ENCODE results near the gene ID1. TPM values are rescaled to one million over a fixed set of nuclear protein-coding genes. Genes with fewer than 3 reads are reported as not detected.
A peak's percentile ranks its signal among the peaks of the same experiment; 100 is the strongest.

The ID1 gene
- total and polyA plus RNA-seq, 2 of the 13 experiments (the other 11 are each of a cell fraction or from before 2014, with no cell fraction given), result 320 to 419 TPM

DNA sequence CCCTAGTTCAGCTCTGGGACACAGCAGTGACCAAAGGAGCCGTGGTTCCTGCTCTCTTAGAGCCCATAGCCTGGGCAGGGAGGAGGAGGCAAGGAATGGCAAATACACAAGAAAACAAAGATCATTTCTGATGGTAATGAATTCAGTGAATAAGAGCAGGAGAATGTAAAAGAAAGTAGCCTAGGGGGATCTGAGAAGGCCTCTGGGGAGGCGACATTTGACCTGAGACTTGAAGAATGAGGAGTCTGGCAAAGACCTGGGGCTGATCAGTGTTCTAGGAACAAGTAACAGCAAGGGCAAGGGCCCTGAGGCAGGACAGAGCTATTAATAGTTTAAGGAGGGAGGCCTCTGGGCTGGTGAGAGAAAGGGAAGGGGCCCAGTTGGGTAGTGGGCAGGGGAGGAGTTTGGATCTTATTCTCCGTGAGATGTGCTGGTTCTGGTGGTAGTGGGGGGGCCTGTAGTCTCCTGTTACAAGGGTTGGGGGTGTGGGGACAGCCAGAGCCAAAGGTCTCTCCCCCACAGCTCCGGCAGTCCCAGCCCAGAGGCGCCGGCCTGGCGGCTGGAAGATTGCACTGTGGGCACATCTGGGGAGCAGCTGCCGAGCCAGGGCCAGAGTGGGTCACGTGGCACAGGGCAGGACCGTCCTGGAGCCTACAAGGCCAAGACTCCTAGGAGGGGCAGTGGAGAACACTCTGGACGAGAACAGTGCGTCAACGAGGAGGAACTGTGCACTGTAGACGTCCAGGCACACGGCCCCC lies 9.3 kb upstream of the ID1 start (continued):
- TF ChIP-seq RARA (CRISPR knock-in tag; IDR thresholded peaks at IDR 0.05) (peak; percentile 41; the same call in 1 of the 2 replicates), MIXL1 (CRISPR knock-in tag; IDR thresholded peaks at IDR 0.05) (0 out of 2 replicates have a peak, but pooled peaks have one; percentile 47), TSC22D2 (CRISPR knock-in tag; IDR thresholded peaks at IDR 0.05; ENCODE audit: borderline replicate concordance) (no peak), JUND (CRISPR knock-in tag; IDR thresholded peaks at IDR 0.05) (no peak), ZNF792 (CRISPR knock-in tag; IDR thresholded peaks at IDR 0.05) (peak; percentile 86), SALL2 (CRISPR knock-in tag; IDR thresholded peaks at IDR 0.05) (no peak), ZBTB7B (CRISPR knock-in tag; IDR thresholded peaks at IDR 0.05) (peak; percentile 80), MXD4 (CRISPR knock-in tag; IDR thresholded peaks at IDR 0.05) (peak; percentile 56; the same call in 1 of the 2 replicates), GATAD2A (CRISPR knock-in tag; IDR thresholded peaks at IDR 0.05) (peak; percentile 51; the same call in 1 of the 2 replicates), ZNF432 (CRISPR knock-in tag; IDR thresholded peaks at IDR 0.05; ENCODE audit: borderline replicate concordance) (no peak), ZSCAN9 (CRISPR knock-in tag; IDR thresholded peaks at IDR 0.05; ENCODE audit: borderline replicate concordance) (no peak), FOXJ3 (CRISPR knock-in tag; IDR thresholded peaks at IDR 0.05; ENCODE audit: borderline replicate concordance) (peak; percentile 62), ERF (CRISPR knock-in tag; IDR thresholded peaks at IDR 0.05) (peak; percentile 77)
- TF ChIP-seq, protein P1, sequence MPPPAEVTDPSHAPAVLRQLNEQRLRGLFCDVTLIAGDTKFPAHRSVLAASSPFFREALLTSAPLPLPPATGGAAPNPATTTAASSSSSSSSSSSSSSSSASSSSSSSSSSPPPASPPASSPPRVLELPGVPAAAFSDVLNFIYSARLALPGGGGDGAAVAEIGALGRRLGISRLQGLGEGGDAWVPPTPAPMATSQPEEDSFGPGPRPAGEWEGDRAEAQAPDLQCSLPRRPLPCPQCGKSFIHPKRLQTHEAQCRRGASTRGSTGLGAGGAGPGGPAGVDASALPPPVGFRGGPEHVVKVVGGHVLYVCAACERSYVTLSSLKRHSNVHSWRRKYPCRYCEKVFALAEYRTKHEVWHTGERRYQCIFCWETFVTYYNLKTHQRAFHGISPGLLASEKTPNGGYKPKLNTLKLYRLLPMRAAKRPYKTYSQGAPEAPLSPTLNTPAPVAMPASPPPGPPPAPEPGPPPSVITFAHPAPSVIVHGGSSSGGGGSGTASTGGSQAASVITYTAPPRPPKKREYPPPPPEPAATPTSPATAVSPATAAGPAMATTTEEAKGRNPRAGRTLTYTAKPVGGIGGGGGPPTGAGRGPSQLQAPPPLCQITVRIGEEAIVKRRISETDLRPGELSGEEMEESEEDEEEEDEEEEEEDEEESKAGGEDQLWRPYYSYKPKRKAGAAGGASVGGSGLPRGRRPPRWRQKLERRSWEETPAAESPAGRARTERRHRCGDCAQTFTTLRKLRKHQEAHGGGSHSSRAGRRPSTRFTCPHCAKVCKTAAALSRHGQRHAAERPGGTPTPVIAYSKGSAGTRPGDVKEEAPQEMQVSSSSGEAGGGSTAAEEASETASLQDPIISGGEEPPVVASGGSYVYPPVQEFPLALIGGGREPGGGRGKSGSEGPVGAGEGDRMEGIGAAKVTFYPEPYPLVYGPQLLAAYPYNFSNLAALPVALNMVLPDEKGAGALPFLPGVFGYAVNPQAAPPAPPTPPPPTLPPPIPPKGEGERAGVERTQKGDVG (CRISPR knock-in tag; IDR thresholded peaks at IDR 0.05; ENCODE audit: borderline replicate concordance), result 0 out of 2 replicates have a peak, but pooled peaks have one; percentile 30
- TF ChIP-seq, protein P2, sequence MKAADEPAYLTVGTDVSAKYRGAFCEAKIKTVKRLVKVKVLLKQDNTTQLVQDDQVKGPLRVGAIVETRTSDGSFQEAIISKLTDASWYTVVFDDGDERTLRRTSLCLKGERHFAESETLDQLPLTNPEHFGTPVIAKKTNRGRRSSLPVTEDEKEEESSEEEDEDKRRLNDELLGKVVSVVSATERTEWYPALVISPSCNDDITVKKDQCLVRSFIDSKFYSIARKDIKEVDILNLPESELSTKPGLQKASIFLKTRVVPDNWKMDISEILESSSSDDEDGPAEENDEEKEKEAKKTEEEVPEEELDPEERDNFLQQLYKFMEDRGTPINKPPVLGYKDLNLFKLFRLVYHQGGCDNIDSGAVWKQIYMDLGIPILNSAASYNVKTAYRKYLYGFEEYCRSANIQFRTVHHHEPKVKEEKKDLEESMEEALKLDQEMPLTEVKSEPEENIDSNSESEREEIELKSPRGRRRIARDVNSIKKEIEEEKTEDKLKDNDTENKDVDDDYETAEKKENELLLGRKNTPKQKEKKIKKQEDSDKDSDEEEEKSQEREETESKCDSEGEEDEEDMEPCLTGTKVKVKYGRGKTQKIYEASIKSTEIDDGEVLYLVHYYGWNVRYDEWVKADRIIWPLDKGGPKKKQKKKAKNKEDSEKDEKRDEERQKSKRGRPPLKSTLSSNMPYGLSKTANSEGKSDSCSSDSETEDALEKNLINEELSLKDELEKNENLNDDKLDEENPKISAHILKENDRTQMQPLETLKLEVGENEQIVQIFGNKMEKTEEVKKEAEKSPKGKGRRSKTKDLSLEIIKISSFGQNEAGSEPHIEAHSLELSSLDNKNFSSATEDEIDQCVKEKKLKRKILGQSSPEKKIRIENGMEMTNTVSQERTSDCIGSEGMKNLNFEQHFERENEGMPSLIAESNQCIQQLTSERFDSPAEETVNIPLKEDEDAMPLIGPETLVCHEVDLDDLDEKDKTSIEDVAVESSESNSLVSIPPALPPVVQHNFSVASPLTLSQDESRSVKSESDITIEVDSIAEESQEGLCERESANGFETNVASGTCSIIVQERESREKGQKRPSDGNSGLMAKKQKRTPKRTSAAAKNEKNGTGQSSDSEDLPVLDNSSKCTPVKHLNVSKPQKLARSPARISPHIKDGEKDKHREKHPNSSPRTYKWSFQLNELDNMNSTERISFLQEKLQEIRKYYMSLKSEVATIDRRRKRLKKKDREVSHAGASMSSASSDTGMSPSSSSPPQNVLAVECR (CRISPR knock-in tag; IDR thresholded peaks at IDR 0.05; ENCODE audit: borderline replicate concordance), result peak; percentile 69
- TF ChIP-seq, protein P3, sequence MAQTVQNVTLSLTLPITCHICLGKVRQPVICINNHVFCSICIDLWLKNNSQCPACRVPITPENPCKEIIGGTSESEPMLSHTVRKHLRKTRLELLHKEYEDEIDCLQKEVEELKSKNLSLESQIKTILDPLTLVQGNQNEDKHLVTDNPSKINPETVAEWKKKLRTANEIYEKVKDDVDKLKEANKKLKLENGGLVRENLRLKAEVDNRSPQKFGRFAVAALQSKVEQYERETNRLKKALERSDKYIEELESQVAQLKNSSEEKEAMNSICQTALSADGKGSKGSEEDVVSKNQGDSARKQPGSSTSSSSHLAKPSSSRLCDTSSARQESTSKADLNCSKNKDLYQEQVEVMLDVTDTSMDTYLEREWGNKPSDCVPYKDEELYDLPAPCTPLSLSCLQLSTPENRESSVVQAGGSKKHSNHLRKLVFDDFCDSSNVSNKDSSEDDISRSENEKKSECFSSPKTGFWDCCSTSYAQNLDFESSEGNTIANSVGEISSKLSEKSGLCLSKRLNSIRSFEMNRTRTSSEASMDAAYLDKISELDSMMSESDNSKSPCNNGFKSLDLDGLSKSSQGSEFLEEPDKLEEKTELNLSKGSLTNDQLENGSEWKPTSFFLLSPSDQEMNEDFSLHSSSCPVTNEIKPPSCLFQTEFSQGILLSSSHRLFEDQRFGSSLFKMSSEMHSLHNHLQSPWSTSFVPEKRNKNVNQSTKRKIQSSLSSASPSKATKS (CRISPR knock-in tag; IDR thresholded peaks at IDR 0.05), result no peak
- TF ChIP-seq, protein P4, sequence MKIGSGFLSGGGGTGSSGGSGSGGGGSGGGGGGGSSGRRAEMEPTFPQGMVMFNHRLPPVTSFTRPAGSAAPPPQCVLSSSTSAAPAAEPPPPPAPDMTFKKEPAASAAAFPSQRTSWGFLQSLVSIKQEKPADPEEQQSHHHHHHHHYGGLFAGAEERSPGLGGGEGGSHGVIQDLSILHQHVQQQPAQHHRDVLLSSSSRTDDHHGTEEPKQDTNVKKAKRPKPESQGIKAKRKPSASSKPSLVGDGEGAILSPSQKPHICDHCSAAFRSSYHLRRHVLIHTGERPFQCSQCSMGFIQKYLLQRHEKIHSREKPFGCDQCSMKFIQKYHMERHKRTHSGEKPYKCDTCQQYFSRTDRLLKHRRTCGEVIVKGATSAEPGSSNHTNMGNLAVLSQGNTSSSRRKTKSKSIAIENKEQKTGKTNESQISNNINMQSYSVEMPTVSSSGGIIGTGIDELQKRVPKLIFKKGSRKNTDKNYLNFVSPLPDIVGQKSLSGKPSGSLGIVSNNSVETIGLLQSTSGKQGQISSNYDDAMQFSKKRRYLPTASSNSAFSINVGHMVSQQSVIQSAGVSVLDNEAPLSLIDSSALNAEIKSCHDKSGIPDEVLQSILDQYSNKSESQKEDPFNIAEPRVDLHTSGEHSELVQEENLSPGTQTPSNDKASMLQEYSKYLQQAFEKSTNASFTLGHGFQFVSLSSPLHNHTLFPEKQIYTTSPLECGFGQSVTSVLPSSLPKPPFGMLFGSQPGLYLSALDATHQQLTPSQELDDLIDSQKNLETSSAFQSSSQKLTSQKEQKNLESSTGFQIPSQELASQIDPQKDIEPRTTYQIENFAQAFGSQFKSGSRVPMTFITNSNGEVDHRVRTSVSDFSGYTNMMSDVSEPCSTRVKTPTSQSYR (CRISPR knock-in tag; IDR thresholded peaks at IDR 0.05; ENCODE audit: borderline replicate concordance), result peak; percentile 76; the same call in 1 of the 2 replicates

Measured in HepG2 (cell line).